Measurements from ENCODE around the gene PTPMT1. TPM values are rescaled to one million over a fixed set of nuclear protein-coding genes. Genes with fewer than 3 reads are reported as not detected.
A peak's percentile ranks its signal among the peaks of the same experiment; 100 is the strongest.

The PTPMT1 gene
- total RNA-seq, 1 experiment from 2014 or later = 108 TPM

DNA sequence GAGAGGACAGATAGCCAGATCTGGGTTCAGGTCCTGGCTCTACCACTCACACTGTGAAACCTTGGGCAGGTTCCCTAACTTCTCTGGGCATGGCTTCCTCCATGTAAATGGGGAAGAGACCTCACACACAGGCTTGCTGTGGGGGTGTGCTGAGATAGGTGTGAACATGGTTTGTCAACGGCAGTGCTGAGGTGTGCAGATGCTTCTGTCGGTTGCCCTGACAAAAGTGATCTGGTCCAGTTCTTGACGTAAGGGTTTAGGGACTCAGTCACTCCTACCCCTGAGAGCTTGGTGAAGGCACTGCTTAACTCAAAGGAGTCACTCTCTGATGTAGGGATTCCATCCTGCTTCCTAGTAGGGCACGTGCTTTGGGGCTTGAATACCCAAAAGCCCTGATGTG, 26.9 kb downstream of the PTPMT1 start:
- H3K4me1 Mint-ChIP-seq (ENCODE audit: low read depth, unreplicated experiment) = no peaks in the 10 kb centered on the region
- ChIA-PET POLR2A (interaction anchor here (0.6 kb wide), 1 partner anchor 331 kb away, joined by 8 read pairs; no protein-coding TSS in a partner anchor), CTCF (no interaction called here)
- peaks cover 4% of the 10 kb centered on the region for H3K27me3 ChIP-seq (replicated peaks; ENCODE audit: control insufficient read depth, insufficient read depth, low read length)
- H3K9me3 ChIP-seq = no peaks in the 10 kb centered on the region
- H3K36me3 Mint-ChIP-seq (ENCODE audit: insufficient read depth, unreplicated experiment) = no peaks in the 10 kb centered on the region
- H3K4me3 ChIP-seq (ENCODE audit: low read depth, low read length) = no peak overlapping the region
- 0 out of 2 replicates have a peak, but pooled peaks cover 5% of the 10 kb centered on the region for H3K4me1 ChIP-seq
- TF ChIP-seq, protein P1, sequence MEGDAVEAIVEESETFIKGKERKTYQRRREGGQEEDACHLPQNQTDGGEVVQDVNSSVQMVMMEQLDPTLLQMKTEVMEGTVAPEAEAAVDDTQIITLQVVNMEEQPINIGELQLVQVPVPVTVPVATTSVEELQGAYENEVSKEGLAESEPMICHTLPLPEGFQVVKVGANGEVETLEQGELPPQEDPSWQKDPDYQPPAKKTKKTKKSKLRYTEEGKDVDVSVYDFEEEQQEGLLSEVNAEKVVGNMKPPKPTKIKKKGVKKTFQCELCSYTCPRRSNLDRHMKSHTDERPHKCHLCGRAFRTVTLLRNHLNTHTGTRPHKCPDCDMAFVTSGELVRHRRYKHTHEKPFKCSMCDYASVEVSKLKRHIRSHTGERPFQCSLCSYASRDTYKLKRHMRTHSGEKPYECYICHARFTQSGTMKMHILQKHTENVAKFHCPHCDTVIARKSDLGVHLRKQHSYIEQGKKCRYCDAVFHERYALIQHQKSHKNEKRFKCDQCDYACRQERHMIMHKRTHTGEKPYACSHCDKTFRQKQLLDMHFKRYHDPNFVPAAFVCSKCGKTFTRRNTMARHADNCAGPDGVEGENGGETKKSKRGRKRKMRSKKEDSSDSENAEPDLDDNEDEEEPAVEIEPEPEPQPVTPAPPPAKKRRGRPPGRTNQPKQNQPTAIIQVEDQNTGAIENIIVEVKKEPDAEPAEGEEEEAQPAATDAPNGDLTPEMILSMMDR (IDR thresholded peaks at IDR 0.05; ENCODE audit: insufficient read depth in 1 of 2, low read depth in 1 of 2, low read length in 1 of 2, severe bottlenecking in 1 of 2, unreplicated experiment in 1 of 2) = no peak
- H3K27me3 Mint-ChIP-seq (ENCODE audit: insufficient read depth, unreplicated experiment) = peaks cover 12% of the 10 kb centered on the region
- no TSS peak for BruUV-seq (replicated peaks)
- H3K27ac Mint-ChIP-seq (ENCODE audit: unreplicated experiment) = no peak overlapping the region
- H3K4me3 Mint-ChIP-seq (ENCODE audit: unreplicated experiment) = no peak overlapping the region
- intact Hi-C loops (cut with micrococcal nuclease; ENCODE audit: unreplicated experiment) = no loop called here
- DNase-seq = no peak
- no peaks in the 10 kb centered on the region for H3K36me3 ChIP-seq (ENCODE audit: control insufficient read depth, insufficient read depth, low read length)
- H3K9me3 Mint-ChIP-seq (ENCODE audit: unreplicated experiment) = no peaks in the 10 kb centered on the region

DNA sequence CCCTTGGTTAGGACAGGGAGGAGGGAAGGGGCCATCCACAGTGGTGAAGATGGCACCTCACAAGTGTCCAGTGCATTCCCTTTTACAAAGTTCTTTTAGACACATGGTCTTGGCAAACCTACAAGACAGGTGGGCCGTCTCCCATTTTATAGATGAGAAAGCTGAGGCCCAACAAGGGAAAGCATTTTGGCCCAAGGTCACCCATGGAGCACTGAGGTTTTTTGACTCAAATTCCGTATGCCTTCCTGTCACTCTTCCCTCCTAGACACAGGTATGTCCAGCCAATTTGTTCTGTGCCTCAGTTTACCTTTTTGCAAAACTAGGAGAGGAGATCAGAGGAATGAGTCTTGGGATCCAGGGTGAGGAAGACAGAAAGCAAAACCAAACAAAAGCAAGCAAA, 27.6 kb downstream of the PTPMT1 start:
- no peaks in the 10 kb centered on the region for H3K9me3 ChIP-seq
- POLR2A ChIA-PET = interaction anchor here (0.6 kb wide), 1 partner anchor 331 kb away, joined by 8 read pairs; no protein-coding TSS in a partner anchor
- CTCF ChIA-PET = no interaction called here
- Mint-ChIP-seq H3K27me3 (ENCODE audit: insufficient read depth, unreplicated experiment) (peaks cover 12% of the 10 kb centered on the region), H3K4me3 (ENCODE audit: unreplicated experiment) (peak overlapping the region; percentile 64), H3K9me3 (ENCODE audit: unreplicated experiment) (no peaks in the 10 kb centered on the region), H3K36me3 (ENCODE audit: insufficient read depth, unreplicated experiment) (no peaks in the 10 kb centered on the region), H3K27ac (ENCODE audit: unreplicated experiment) (no peak overlapping the region), H3K4me1 (ENCODE audit: low read depth, unreplicated experiment) (no peaks in the 10 kb centered on the region)
- DNase-seq = no peak
- no TSS peak for BruUV-seq (replicated peaks)
- no peaks in the 10 kb centered on the region for H3K36me3 ChIP-seq (ENCODE audit: control insufficient read depth, insufficient read depth, low read length)
- H3K27me3 ChIP-seq (replicated peaks; ENCODE audit: control insufficient read depth, insufficient read depth, low read length) = peaks cover 4% of the 10 kb centered on the region
- TF ChIP-seq, protein P1 (IDR thresholded peaks at IDR 0.05; ENCODE audit: insufficient read depth in 1 of 2, low read depth in 1 of 2, low read length in 1 of 2, severe bottlenecking in 1 of 2, unreplicated experiment in 1 of 2) = no peak
- H3K4me3 ChIP-seq (ENCODE audit: low read depth, low read length) = no peak overlapping the region
- 0 out of 2 replicates have a peak, but pooled peaks cover 5% of the 10 kb centered on the region for H3K4me1 ChIP-seq
- intact Hi-C loops (cut with micrococcal nuclease; ENCODE audit: unreplicated experiment) = no loop called here

DNA sequence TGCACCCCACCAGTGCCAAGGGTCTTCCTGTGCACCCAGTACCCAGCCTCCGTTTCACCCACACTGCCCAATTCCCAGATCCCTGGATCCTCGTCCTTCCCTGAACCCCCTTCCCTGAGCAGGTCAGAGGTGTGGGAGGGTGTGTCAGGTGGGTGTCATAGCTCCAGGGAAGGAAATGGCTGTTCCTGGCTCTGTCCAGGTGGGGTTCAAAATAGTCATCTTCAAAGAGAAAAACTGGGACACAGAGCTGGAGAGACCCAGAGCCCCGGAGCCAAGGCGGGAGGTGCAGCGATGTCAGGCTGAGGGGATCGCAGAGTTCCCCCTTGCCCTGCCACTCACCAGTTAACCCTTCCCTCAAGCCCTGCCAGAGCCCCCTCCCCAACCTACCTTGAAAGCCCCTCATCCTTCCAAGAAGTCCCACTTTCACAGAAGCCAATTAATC, 28.1 kb downstream of the PTPMT1 start:
- Mint-ChIP-seq H3K4me1 (ENCODE audit: low read depth, unreplicated experiment) (no peaks in the 10 kb centered on the region), H3K27me3 (ENCODE audit: insufficient read depth, unreplicated experiment) (peaks cover 12% of the 10 kb centered on the region), H3K36me3 (ENCODE audit: insufficient read depth, unreplicated experiment) (no peaks in the 10 kb centered on the region), H3K4me3 (ENCODE audit: unreplicated experiment) (peak overlapping the region; percentile 64), H3K27ac (ENCODE audit: unreplicated experiment) (no peak overlapping the region), H3K9me3 (ENCODE audit: unreplicated experiment) (no peaks in the 10 kb centered on the region)
- BruUV-seq (replicated peaks) = no TSS peak
- TF ChIP-seq, protein P1 (IDR thresholded peaks at IDR 0.05; ENCODE audit: insufficient read depth in 1 of 2, low read depth in 1 of 2, low read length in 1 of 2, severe bottlenecking in 1 of 2, unreplicated experiment in 1 of 2) = no peak
- H3K9me3 ChIP-seq = no peaks in the 10 kb centered on the region
- H3K4me1 ChIP-seq = 0 out of 2 replicates have a peak, but pooled peaks cover 5% of the 10 kb centered on the region
- intact Hi-C loops (cut with micrococcal nuclease; ENCODE audit: unreplicated experiment) = no loop called here
- DNase-seq = no peak
- peaks cover 4% of the 10 kb centered on the region for H3K27me3 ChIP-seq (replicated peaks; ENCODE audit: control insufficient read depth, insufficient read depth, low read length)
- no peaks in the 10 kb centered on the region for H3K36me3 ChIP-seq (ENCODE audit: control insufficient read depth, insufficient read depth, low read length)
- peak overlapping the region; percentile 50; the same call in 1 of the 2 replicates for H3K4me3 ChIP-seq (ENCODE audit: low read depth, low read length)
- ChIA-PET CTCF (no interaction called here), POLR2A (no interaction called here)

All from Caco-2 (cell line).